Heart right ventricle (tissue), 16 donors: ENCODE results near the gene SLC16A11. TPM values are rescaled to one million over a fixed set of nuclear protein-coding genes. Genes with fewer than 3 reads are reported as not detected.

Experiments used
- ATAC-seq, 8 donors: fragments of 200-7000 bp; cut with Tn5 transposase; one replicate each; pipeline ENCODE4 v1.9.1; 2020; ENCODE audit warnings: mild to moderate bottlenecking in 8 of 8, moderate library complexity in 8 of 8, moderate number of reproducible peaks in 1 of 8
- DNase-seq, 2 donors: peaks; one replicate each; pipeline ENCODE4 v3.0.0-alpha.2; 2020
- H3K27ac ChIP-seq, 10 donors: fragments of 200-600 bp; sonication (generic) in 2 of 10; one replicate each; pipeline versions ENCODE4 v1.5.0 to v1.8.0; 2020 to 2022; ENCODE audit warnings: mild to moderate bottlenecking in 3 of 10
- H3K27me3 ChIP-seq, 7 donors: fragments of 200-600 bp; one replicate each; pipeline ENCODE4 v1.8.0; 2021 to 2022; ENCODE audit warnings: mild to moderate bottlenecking in 2 of 7
- H3K36me3 ChIP-seq, 9 donors: fragments of 200-600 bp; sonication (generic) in 1 of 9; one replicate each; pipeline versions ENCODE4 v1.5.0 to v1.8.0; 2020 to 2022; ENCODE audit warnings: mild to moderate bottlenecking in 2 of 9
- H3K4me1 ChIP-seq, 9 donors: fragments of 200-600 bp; sonication (generic) in 1 of 9; one replicate each; pipeline versions ENCODE4 v1.5.0 to v1.8.0; 2020 to 2022; ENCODE audit warnings: mild to moderate bottlenecking in 4 of 9
- H3K4me3 ChIP-seq, 10 donors: fragments of 200-600 bp; sonication (generic) in 2 of 10; one replicate each; pipeline versions ENCODE4 v1.5.0 to v1.8.0; 2020 to 2022; ENCODE audit warnings: mild to moderate bottlenecking in 7 of 10, moderate library complexity in 2 of 10
- H3K9me3 ChIP-seq, 11 donors: fragments of 200-600 bp in 10 of 11; sonication (generic) in 2 of 11; one replicate each; pipeline versions ENCODE4 v1.5.0 to v1.8.0; 2013 to 2022; ENCODE audit warnings: mild to moderate bottlenecking in 2 of 11, control low read depth in 1 of 11, moderate library complexity in 1 of 11
- CTCF ChIP-seq, 9 donors: fragments of 200-600 bp; sonication (generic) in 2 of 9; IDR thresholded peaks; one replicate each; pipeline versions ENCODE4 v1.5.0 to v1.8.0; 2021 to 2022; ENCODE audit warnings: antibody characterized with exemption in 9 of 9, mild to moderate bottlenecking in 5 of 9, moderate library complexity in 1 of 9
- WGBS, 2 donors: extraction: QIAGEN DNeasy Blood & Tissue Kit; methylation state at CpG; one replicate each; pipeline ENCODE4 v1.1.7; 2013; ENCODE audit warnings: inconsistent platforms in 1 of 2; 5-methylcytosine and 5-hydroxymethylcytosine counted together
- intact Hi-C, 10 donors: fragments of 100-400 bp; cut with DNase I; formaldehyde crosslinking; loops; one replicate each; pipeline versions ENCODE4 v1.11.1 to v1.14.2; 2022
- polyA plus RNA-seq, 2 donors: library from polyadenylated mRNA; stranded (reverse); fragments of 200-250 nt; gene quantifications; one replicate each; pipeline ENCODE4 v1.2.3, GENCODE V29; 2013
- total RNA-seq, 10 donors: library from RNA; stranded (reverse); fragmentation: NEBNext Ultra II Directional in 3 of 10; extraction: Animal tissue kit (Norgen Biotek cat#: 25700) in 3 of 10; gene quantifications; one replicate each; pipeline versions ENCODE4 v1.2.1 to v1.2.4, GENCODE V29; 2021 to 2023
- donor health status: Arrhythmogenic right ventricular cardiomyopathy.
- donor health status: ischemic (EF 13 %, LVEDD 7.1; RV severe dilation, severe dysfunction).
- donor health status: healthy with polysubstance abuse.
- donor health status: DM: no; HTN: yes; CAD: no.
- donor health status: DM: no; HTN: no; CAD: no.
- donor health status: ischemic (EF 25% LVEDD 6.9; RV normal size, moderate dysfunction).
- donor health status: ischemic (EF 25% LVEDD 5.7; RV mildly dilated, moderate dysfunction).
- donor health status: healthy.
- donor health status: DM: yes; HTN: yes; CAD: no.
- donor health status: Ischemic cardiomyopathy.
- donor health status: ischemic (EF 35%, LVEDD 5.7; RV mildly dilated, moderate dysfunction).
- donor health status: nonischemic (EF 11% LVEDD 7.7; RV severe dilation, severe dysfunction).
- donor health status: DM: yes; HTN: yes; CAD: no.
- donor health status: PGD.
- donor health status: ischemic (EF 29% LVEDD 5.4; RV normal size, mild dysfunction).
- donor health status: nonischemic (EF 23%, LVEDD 6.1; RV moderate dilation, normal function).

SLC16A11 gene
- total and polyA plus RNA-seq, 12 donors = 0.19 to 2.1 (median 0.57) TPM

- Histone ChIP-seq H3K27ac (peak within 1 kb of the TSS; percentile 74 to 96 (median 89)), H3K36me3 (peaks cover 0 to 3% (median 0%) of the 10 kb centered on the region in 9 donors), H3K9me3 (no peaks in the 10 kb centered on the region), H3K4me1 (peaks cover 0 to 38% (median 19%) of the 10 kb centered on the region in 9 donors), H3K4me3 (peak within 1 kb of the TSS; percentile 50 to 76 (median 62)), H3K27me3 (no peaks in the 10 kb centered on the region)
- WGBS, 2 donors = 0 to 1% methylated on average over 52 of the region's 52 CpGs
- intact Hi-C loops = loop anchor here in 1 of 10 donors (1.0 kb wide), 1 partner anchor 12 kb away; the partner anchor contains the start of gene BCL6B
- ATAC-seq (peak; percentile 93 to 96 (median 94)), DNase-seq (peak; percentile 93 to 95)
- TF ChIP-seq CTCF (IDR thresholded peaks at IDR 0.05) = peak in 1 of 9 donors; percentile 4
These were observed 8.1 kb downstream of the SLC16A11 start, which contains the start of gene SLC16A13 for GRCh38 chr17:7035591-7036368. Gene SLC16A13, plus strand, starts transcription at chr17:7036015. Its CDS starts 368 bp downstream, at chr17:7036383.

GRCh38 chr17:7034955-7035590 is 8.8 kb downstream of the SLC16A11 start:
- Histone ChIP-seq H3K4me3 (peak overlapping the region in 9 of 10 donors; percentile 52 to 76 (median 63)), H3K27ac (peak overlapping the region; percentile 74 to 96 (median 89)), H3K4me1 (peaks cover 0 to 41% (median 24%) of the 10 kb centered on the region in 9 donors), H3K36me3 (peaks cover 0 to 6% (median 0%) of the 10 kb centered on the region in 9 donors), H3K27me3 (no peaks in the 10 kb centered on the region), H3K9me3 (no peaks in the 10 kb centered on the region)
- no peak for TF ChIP-seq CTCF (IDR thresholded peaks at IDR 0.05)
- 12 to 14% methylated on average over 7 of the region's 7 CpGs for WGBS, 2 donors
- ATAC-seq (peak; percentile 26 to 80 (median 69)), DNase-seq (peak in 1 of 2 donors; percentile 52)
- intact Hi-C loops = loop anchor here in 1 of 10 donors (1.0 kb wide), 1 partner anchor 12 kb away; the partner anchor contains the start of gene BCL6B

GRCh38 chr17:7029659-7030058 is 14.2 kb downstream of the SLC16A11 start:
- WGBS, 2 donors = 55 to 58% methylated on average over 8 of the region's 8 CpGs
- TF ChIP-seq CTCF (IDR thresholded peaks at IDR 0.05) = no peak
- Histone ChIP-seq H3K27ac (peak overlapping the region; percentile 35 to 85 (median 73)), H3K36me3 (peaks cover 0 to 39% (median 0%) of the 10 kb centered on the region in 9 donors), H3K4me3 (peak overlapping the region in 2 of 10 donors; percentile 6), H3K27me3 (no peaks in the 10 kb centered on the region), H3K4me1 (peaks cover 2 to 71% (median 40%) of the 10 kb centered on the region in 9 donors), H3K9me3 (no peaks in the 10 kb centered on the region)
- intact Hi-C loops = loop anchor here in 1 of 10 donors (10.0 kb wide), 1 partner anchor 275 kb away; the partner anchor contains the start of gene XAF1
- DNase-seq (peak in 1 of 2 donors; percentile 72), ATAC-seq (peak; percentile 66 to 88 (median 74))

- Histone ChIP-seq H3K9me3 (no peaks in the 10 kb centered on the region), H3K4me3 (peak overlapping the region in 3 of 10 donors; percentile 3 to 7 (median 6)), H3K27me3 (no peaks in the 10 kb centered on the region), H3K4me1 (peaks cover 2 to 69% (median 38%) of the 10 kb centered on the region in 9 donors), H3K36me3 (peaks cover 0 to 45% (median 0%) of the 10 kb centered on the region in 9 donors), H3K27ac (peak overlapping the region; percentile 35 to 85 (median 69))
- 74 to 81% methylated on average over 3 of the region's 3 CpGs for WGBS, 2 donors
- intact Hi-C loops = loop anchor here in 1 of 10 donors (10.0 kb wide), 1 partner anchor 274 kb away; the partner anchor contains the start of gene XAF1
- TF ChIP-seq CTCF (IDR thresholded peaks at IDR 0.05) = no peak
- DNase-seq (no peak), ATAC-seq (no peak)
These were observed 14.8 kb downstream of the SLC16A11 start for GRCh38 chr17:7029096-7029495.
